OCI-LY1 (cell line): ENCODE measurements around the gene IKZF1.

Source experiments
- EZH2 ChIP-seq: fragments of 200-600 bp; sonication (generic), shearing (Covaris generic); IDR thresholded peaks from 2 replicates; pipeline ENCODE4 v1.8.0; 2017; ENCODE audit warnings: borderline replicate concordance, mixed run types, mild to moderate bottlenecking, antibody characterized with exemption, low read length, moderate library complexity, mixed read lengths
- TF ChIP-seq, protein P1 (sequence below): fragments of 200-600 bp; sonication (generic), shearing (Covaris generic); IDR thresholded peaks from 2 replicates; pipeline ENCODE4 v1.5.1; 2017; ENCODE audit warnings: mild to moderate bottlenecking, antibody characterized with exemption, low read length, moderate library complexity, mixed read lengths

GRCh38 chr7:50342616-50343114 is 38.1 kb downstream of the IKZF1 start:
- TF ChIP-seq, protein P1, sequence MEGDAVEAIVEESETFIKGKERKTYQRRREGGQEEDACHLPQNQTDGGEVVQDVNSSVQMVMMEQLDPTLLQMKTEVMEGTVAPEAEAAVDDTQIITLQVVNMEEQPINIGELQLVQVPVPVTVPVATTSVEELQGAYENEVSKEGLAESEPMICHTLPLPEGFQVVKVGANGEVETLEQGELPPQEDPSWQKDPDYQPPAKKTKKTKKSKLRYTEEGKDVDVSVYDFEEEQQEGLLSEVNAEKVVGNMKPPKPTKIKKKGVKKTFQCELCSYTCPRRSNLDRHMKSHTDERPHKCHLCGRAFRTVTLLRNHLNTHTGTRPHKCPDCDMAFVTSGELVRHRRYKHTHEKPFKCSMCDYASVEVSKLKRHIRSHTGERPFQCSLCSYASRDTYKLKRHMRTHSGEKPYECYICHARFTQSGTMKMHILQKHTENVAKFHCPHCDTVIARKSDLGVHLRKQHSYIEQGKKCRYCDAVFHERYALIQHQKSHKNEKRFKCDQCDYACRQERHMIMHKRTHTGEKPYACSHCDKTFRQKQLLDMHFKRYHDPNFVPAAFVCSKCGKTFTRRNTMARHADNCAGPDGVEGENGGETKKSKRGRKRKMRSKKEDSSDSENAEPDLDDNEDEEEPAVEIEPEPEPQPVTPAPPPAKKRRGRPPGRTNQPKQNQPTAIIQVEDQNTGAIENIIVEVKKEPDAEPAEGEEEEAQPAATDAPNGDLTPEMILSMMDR, result no peak
- no peak for TF ChIP-seq EZH2
